NCI-H2171 (cell line): ENCODE results near the gene ORM2.

Experiments used
- DNase-seq: peaks from one replicate; lab custom pipeline; 2025; lab: John Stamatoyannopoulos, UW

Gene ORM2

DNA sequence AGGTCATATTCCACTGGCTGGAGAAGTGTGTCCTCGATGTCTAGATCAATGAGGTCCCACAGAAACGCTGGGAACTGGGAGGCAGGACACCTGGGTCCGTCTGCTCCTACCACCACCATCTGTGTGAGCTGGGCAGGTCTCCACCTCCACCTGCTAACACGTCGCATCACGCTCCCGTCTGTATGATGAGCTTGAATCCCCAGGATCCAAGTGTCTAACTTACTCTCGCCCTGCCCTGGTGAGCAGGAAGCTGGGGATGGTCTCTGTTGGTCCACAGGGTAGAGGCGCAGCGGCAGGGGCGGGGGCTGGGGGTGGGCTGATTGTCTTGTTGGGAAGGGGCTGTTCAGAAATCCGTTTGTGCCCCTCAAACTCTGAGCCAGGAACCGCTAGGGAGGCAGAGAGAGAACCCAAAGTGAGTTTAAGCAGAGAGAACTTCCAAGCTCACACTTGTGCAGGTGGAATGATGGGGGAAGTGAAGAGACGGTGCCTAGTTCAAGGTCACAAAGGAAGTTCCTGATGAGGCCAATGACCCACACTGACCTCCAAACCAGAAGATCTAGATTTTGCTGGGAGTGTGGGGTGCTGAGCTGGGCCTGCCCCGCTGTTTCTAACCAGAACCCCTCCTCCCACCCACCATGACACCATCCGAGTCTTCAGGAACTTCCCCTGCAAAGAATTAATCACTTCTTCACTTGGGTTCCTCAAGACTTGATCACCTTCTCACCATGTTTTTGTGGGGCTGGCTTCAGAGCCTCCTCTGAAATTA is 21.1 kb downstream of the ORM2 start:
- no peak for DNase-seq

DNA sequence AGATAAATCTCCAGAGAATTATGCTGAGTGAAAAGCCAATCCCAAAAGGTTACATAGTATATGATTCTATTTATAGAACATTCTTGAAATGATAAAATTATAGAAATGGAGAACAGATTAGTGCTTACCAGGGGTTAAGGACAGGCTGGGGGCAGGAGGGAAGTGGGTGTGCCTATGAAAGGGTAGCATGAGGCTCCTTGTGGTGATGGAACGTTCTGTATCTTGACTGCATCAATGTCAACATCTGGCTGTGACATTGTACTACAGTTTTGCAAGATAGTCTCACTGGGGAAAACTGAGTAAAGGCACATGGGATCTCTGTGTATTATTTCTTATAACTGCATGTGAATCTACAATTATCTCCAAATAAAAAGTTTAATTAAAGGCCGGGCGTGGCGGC is 22.3 kb downstream of the ORM2 start:
- DNase-seq, result no peak

- no peak for DNase-seq
Observed at GRCh38 chr9:114355821-114356220, 26.2 kb downstream of the ORM2 start.

GRCh38 chr9:114356792-114357191 is 27.1 kb downstream of the ORM2 start:
- no peak for DNase-seq

DNA sequence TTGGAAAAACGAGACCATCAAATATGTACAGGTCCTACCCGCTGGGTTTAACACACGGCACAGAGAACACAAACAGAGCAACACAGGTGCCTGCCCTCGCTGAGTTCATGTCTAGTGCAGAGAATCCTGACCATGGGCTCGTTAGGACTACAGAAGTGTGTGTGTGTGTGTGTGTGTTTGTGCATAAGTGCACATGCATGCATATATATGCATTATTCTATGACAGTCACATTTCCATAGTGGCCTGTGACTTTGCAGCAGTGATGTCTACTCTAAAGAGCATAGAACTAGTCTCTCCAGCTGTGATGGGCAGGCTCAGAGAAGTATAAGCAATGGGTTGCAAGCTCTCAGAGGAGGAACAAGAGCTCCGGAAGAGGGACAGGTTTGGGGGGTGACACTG is 27.7 kb downstream of the ORM2 start:
- DNase-seq, result no peak

DNA sequence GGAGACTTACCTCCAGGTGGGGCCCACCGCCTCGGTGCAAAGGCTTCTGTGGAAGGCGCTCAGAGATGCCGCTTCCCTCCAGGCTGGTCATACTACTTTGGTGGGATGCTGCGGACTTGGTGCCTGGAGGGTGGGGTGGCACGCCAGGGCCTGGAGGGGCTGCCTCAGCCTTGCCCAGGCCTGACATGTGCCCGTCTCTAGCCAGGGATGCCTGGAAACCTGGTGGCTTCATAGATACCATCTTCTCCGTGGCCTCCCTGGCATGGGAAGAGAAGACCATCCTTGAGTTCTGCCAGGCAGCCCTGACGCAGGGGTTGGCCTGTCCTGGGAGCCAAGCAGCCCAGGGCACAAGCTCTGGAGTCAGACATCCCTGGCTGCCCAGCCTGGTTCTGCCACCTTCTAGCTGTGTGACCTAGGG is 28.3 kb downstream of the ORM2 start:
- no peak for DNase-seq

DNA sequence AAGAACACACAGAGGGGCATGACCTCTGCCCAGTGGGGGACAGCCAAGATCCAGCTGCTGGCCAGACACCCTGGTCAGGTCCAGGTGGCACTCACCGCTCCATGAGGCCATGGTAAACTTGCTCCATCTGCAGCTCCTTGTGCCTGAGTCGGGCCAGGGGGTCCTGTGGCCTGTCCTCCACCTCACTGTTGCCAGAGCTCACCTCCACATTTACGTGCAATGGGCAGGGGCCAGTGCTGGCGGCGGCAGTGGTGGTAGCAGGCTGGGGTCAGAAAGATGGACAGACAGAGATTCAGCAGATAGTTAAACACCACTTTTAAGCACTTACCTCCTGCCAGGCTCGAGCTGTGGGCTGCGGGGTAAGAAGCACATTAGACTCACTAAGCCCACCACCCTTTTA is 30.1 kb downstream of the ORM2 start:
- no peak for DNase-seq

GRCh38 chr9:114361542-114361941 is 31.9 kb downstream of the ORM2 start:
- no peak for DNase-seq

GRCh38 chr9:114362394-114362793 is 32.7 kb downstream of the ORM2 start:
- DNase-seq, result no peak

DNA sequence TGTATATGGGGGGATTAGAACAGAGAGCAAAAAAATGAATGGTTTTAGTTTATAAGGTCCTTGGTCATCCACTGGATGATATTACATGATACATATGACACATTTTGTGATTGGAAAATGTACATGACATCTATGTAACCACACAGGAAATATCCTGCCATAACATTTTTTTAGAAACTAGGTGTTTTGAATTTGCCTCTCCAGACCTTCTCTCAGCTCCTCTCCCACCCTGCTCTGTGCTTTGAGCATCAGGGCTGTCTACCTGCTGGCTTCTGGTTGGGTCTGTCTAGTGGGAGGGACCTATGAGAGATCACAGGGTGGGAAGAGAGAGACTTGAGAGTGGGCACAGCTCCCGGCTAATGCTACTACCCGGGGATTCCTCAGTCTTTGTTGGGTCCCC is 33.8 kb downstream of the ORM2 start:
- DNase-seq, result no peak

DNA sequence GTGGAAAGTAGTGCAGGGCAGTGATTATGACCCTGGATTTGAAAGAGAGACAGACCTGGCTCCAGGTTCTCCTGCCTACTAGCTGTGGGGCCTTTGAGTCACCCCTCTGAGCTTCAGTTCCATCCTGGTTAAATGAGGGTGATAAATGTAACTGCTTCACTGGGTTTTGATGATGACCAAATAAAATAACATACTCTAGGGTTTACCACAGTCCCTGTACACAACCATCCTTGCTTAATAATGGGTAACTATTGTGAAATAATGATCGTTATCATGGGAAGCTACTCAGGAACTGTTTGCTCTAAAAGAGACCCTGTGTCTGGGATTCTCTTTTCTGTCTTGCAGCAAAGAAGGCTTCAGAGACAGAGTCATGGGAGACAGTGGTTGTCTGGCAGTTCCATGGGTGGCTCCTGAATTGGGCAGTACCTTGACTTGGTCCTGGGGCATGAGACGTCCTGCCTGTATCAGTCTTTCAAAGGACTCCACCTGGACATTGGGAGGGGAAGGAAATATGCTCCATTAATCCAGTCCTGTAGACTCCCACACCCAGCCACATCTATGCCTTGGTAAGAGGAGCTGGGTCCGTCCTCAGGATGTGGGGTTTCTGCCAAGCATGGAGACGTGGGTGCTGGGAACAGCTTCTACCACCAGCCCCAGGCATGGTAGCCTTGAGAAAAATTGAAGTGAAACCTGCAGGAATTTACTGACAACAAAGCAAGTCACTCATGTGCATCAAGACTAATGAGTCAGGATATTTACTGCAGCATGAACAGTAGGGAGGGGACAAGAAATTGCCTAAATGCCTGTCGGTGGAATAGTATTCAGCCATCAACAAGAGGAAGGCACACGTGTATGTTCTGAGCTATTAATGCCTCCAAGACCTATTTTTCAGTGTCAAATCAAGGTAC is 34.7 kb downstream of the ORM2 start:
- no peak for DNase-seq

DNA sequence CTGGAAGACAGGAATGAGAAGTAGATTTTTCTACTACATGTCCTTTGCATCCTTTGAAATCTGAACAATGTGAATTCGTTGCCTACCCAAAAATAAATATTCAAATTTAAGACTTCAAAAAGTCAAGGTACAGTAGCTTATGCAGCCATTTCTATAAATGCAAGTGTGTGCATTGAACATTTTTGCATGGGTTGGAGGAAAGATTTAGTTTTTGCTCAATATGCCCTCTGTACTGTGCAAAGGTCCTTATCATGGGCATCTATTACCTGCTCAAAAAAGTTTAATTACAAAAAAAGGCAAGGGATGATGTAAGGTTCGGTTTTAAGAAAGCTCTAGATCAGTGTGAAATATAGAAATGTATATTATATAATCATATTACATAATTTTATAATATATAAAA is 35.5 kb downstream of the ORM2 start:
- no peak for DNase-seq

DNA sequence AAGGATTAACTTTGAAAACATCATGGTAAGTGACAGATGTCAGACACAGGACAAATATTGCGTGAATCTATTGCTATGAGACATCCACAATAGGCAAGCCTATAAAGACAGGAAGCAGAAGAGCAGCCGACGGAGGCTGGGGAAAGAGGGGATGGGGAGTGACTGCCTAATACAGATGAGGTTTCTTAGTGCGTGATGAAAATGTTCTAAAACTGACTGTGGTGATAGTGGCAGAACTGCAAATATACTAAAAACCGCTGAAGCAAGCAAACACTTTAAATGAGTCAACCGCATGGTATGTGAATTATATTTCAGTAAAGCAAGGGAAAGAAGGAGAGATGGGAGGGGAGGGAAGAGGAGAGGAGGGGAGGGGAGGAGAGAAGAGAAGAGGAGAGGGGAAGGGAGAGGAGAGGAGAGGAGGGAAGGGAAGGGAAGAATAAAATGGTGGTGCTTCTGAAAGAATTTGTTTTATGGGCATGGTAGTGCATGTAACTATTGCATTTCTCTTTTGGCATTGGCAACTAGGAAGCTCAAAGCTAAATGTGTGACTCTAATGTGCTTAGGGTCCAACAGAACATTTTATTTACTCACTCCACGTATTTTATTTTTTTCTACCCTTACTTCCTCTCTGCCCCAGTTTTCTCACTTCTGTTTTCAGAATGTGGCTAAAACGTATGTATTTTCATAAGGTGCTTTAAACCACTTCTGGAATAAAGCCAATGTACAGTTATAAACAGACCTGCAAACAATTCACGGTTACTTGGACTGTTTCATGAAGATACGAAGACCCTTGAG is 36.9 kb downstream of the ORM2 start:
- no peak for DNase-seq

GRCh38 chr9:114367366-114367765 is 37.7 kb downstream of the ORM2 start:
- DNase-seq, result no peak

DNA sequence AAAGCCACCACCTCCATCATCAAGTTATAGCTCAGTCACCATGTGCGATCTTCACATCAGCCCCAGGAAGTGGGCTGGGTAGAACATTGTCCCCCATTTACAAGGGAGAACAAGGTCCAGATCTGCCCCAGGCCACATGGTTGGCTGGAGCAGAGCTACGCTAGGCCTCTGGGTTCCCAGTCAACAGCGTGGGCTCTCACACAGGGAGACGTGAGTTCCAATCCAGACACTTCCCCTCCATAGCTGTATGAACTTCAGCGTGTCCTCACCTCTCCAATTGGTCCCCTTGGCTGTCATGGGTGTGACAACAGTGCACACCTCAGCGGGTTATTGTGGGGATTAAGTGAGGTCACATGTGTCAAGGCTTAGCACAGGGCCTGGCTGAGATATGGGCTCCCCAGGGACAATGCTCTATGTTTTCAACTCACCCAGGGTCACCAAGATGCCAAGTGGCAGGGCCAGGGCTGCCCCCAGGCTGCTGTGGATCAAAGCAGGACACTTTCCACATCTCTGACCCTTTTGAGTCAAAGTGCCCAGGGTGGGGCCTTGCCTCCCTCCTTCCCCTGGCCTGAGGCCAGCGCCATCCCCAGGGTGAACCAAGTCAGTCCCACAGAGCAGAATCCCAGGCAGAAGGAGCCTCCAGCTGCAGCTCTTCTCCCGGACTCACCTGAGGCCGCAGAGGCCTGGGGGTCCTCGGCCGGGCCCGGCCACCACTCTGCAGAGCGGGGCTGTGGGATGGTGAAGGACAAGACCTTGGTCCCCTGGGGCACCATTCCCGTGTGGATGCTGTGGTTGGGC is 38.3 kb downstream of the ORM2 start:
- no peak for DNase-seq

DNA sequence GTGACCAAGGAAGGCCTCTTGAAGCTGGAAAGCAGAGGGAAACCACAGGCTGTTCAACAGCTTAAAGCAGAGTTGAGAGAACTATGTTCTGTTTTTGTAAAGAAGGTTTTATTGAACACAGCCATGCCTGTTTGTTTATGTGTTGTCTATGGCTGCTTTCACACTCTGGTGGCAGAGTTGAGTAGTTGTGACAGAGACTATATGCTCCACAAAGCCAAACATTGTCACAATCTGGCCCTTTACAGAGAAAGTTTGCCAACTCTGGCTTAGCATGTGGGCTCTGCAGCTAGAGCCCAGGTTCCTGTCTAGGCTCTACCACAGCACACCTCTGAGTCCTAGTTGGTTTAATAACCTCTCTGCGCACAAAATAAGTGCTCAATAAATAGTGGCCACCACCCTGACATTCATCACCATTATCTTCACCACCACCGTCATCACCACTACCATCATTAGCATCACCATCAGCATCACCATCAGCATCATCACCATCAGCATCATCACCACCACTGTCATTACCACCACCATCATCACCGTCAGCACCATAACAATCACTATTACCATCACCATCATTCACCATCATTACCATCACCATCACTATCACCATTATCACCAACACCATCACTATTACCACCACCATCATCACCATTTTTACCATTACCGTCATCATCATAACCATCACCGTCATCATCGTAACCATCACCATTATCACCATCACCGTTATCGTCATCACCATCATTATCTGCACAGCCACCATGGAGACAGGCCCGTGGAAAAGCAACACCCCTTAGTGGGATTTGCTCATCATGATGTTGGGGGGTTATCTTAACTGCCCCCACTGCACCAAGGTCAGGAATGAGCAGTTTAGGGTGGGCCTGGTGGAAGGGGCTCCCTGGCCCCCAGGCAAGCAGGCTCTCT is 39.8 kb downstream of the ORM2 start:
- no peak for DNase-seq

DNA sequence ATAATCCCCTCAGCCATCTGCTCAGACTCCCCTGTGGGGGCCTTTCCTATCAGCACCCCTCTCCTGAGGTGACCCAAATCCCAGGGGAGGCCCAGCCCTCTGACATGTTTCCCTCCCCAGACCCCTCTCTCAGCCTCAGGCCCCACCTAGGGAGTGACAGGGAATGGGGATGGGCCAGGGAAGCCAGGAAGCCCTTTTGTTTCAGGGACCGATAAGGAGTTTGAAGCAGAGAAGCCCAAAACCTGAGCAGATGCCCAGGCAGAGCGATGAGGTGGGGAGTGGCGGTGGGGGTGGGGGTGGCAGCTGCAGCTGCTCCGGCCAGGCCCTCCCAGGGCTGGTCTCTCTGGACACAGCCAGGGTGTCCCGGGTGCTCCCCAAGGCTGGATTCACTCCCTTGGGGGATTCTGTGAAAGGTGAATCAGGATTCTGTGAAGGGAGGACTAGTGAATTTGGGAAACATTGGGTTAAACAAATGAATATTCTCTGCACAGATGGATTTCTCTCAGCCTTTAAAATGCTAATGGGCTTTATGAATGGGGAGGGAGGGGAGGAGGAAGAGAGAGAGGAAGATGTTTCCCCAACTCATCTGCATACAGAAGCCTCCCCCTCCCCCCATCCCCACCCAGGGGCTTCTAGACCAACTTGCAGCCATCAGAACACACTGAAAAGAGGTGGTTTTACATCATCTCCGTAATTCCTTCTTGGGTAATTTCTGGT is 40.7 kb downstream of the ORM2 start:
- peak; percentile 21 for DNase-seq

DNA sequence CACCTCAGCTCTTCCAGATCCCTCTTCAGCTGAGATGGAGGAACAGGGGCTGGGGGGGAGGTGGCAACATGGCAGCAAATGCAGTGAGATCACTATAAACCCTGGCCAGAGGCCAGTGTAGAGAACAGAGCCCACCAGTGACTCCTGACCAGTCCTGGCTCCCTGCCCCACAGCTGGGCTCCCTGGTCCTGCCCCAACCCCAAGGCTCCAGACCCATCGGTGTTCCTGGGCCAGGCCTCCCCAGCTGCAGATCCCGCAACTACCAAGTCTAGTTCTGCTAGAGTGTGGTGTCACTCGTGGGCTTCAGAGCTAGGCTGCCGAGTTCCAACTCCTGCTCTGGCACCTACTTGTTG is 41.3 kb downstream of the ORM2 start:
- DNase-seq, result no peak

DNA sequence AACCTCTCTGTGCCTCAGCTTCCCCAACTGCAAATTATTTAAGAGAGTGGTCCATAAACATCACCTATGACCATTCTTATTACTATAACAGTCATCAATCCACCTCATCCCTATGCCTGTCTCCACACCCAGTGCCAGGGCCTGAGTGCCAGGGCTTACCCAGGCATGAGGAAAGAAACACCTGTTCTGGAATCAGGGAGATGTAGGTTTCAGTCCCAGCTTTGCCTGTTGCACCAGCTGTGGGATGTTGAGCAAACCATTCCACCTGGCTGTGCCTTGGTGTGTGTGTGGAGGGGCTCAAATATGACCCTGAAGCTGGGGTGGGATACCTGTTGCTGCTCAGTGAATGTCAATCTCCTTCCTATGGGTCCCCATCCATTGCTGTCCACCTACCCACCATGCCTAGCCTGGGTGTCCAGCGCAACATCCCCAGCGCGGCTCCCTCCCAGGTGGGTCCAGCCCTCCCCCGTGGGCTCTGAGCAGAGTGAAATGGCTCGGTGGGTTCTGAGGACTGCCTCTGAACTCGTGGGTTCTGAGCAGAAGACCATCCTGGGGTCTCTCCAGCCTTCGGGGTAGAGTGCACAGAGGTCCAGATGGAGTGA is 41.8 kb downstream of the ORM2 start:
- DNase-seq, result no peak
